Amniotic epithelial cell (primary cell): ENCODE measurements around the gene ATOX1.
A peak's percentile ranks its signal among the peaks of the same experiment; 100 is the strongest.
"Not testable (repeated sequence)": the region's sequence is repeated elsewhere in the genome, so short reads cannot be mapped to it uniquely, and the experiment has no call there.

ENCODE experiments used
- DNase-seq: peaks from one replicate; pipeline ENCODE4 v3.0.0-alpha.2; 2010; ENCODE audit warnings: low read depth

Gene ATOX1

DNA sequence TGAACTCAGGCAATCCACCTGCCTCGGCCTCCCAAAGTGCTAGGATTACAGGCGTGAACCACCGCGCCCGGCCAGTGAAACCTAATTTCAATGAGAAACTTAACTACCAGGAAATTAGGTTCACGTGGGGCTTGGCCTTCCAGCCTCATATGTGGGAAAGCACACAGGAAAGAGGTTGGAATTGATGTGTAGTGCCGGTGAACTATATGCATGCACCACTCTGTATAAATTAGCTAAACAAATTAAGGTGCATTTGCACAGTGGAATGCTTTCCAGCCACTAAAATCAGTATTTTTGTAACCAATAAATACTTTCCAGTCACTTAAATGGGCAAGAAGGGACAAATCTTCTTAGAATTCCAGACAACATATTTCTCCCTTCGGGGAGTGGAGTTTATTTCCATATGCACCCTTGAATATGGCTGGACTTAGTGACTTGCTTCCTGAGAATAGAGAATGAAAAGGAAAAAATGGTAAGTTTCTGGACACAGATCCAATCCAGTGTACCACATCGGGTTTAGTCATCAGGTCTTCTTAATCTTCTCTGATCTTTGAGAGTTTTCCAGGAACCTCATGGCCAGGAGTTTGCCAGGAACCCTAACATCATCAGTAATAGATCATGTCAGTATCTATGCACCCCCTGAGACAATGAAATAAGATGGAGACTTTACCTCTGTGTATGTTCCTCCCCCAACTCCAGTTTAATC is 24.9 kb downstream of the ATOX1 start:
- peak; percentile 87 for DNase-seq

DNA sequence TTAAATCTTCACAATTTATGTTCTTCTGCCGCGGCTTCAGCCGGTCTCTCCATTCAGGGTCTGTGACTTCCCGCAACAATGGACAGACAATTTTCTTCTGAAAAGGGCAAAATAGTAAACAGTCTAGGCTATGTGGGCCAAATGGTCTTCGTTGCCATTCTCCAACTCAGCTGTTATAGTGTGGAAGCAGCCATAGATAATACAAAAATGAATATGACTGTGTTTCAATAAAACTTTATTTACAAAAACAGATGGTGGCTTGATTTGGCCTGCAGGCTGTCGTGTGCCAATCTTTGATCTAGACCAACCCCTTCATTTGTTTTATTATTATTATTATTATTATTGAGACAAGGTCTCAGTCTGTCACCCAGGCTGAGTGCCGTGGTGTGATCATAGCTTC is 28.1 kb downstream of the ATOX1 start:
- no peak for DNase-seq

DNA sequence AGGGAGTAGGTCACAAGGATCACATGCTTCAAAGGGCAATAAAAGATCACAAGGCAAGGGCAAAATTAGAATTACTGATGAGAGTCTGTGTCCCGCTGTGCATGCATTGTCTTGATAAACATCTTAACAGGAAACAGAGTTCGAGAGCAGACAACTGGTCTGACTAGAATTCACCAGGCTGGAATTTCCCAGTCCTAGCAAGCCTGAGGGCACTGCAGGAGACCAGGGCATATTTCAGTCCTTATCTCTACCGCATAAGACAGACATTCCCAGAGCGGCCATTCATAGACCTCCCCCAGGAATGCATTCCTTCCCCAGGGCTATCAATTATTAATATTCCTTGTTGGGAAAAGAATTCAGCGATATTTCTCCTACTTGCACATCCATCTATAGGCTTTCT is 28.8 kb downstream of the ATOX1 start:
- peak; percentile 73 for DNase-seq

DNA sequence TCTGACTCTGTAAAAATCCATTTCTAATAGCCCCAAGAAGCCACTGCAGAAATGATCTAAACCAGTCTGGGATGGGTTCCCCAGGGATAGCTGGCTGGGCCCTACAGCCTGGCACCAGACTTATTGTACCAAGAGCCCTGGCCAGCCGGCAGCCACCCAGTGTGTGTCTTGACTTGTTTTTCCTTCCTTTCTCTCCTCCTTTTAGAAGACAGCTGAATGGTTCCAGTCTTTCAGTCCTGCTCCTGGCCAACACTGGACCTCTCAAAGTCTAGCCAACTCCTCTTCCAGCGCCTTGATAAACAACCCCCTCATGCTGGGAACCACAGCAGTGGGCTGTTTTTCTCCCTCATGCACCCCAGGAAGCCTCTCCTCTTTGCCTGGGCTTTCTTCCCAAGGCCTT is 34.1 kb downstream of the ATOX1 start:
- no peak for DNase-seq

DNA sequence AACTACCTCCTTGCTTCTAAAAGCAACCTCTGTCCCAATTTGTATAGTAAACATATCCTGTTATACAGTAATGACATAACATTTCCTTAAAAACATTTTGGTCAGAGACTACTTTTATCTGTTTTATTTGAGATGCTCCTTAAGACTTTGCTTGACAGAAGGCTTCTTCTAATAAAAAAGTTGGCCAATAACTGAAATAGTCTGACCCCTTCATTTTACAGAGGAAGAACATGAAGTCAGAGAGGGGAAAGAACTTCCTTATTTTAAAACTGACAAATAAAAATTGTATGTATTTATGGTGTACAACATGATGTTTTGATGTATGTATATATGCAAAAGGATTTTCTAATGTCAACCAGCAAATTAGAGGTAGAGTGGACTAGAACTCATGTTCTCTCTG is 35.9 kb downstream of the ATOX1 start:
- no peak for DNase-seq

DNA sequence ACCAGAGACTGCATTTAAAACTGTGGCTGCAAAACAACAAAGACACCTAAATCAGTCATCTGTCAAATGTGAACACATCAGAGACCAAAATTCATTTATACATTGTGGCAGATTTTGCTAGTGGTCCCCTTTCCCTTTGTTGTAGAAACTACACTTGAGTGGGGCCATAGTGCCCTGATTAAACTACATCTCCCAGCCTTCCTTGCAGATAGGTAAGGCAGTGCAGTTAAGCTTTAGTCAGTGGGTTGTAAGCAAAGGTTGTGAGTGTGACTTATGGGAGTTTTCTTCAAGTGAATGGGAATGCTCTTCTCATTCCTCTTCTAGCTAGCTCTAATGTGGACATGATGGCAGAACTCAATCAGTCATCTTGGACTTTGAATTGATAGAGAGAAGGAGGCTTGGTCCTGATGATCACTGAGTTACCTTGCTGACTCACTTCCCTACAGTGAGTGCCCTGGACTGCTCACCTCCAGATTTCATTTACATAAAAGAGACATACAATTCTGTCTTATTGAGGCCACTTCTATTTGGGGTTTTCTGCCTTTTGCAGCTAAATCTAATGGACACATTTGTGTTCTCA is 36.5 kb downstream of the ATOX1 start:
- DNase-seq: no peak

DNA sequence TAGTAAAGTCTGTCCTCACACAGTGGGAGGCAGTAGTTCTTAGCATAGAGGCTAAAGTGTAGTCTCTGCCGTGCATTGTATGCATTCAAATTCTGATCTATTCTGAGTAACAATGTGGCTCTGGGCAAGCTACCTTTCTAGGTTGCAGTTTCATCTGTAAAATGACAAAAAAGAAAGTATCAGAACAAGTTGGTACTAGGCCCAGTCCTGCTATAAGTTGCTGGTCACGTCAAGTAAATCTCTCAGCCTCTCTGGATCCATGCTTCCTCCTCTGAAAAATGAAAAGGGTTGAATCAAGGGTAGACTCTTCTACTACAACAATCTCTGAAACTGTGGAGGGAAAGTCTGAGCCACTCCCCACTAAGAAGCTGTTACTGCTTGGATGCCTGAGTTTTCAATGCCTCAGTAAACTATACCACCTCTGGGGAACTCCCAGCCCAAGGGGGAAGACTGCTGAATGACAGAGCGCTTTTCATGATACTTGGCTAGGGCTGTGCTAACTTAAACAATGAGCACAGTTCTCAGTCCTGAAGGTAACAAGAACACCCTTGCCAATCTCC is 37.3 kb downstream of the ATOX1 start:
- DNase-seq: no peak

DNA sequence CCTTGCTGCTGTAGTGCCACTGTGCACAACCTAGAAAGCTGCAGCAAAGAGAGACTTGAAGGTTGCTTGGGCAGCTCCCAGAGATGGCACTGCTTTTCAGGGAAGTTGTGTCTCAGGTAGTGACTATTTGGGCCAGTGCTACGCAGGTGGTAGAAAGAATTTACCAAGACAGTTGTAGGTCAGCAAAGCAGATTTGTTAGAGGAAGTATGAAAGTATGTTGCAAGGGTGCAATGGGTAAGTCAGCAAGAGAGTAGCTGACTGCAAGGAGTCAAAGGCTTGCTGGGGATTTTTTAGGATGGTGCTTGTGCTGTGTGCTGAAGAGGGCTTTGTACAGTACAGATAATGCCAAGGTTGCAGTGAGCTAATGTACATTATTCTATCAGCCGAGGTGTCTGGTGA is 38.2 kb downstream of the ATOX1 start:
- DNase-seq: no peak

DNA sequence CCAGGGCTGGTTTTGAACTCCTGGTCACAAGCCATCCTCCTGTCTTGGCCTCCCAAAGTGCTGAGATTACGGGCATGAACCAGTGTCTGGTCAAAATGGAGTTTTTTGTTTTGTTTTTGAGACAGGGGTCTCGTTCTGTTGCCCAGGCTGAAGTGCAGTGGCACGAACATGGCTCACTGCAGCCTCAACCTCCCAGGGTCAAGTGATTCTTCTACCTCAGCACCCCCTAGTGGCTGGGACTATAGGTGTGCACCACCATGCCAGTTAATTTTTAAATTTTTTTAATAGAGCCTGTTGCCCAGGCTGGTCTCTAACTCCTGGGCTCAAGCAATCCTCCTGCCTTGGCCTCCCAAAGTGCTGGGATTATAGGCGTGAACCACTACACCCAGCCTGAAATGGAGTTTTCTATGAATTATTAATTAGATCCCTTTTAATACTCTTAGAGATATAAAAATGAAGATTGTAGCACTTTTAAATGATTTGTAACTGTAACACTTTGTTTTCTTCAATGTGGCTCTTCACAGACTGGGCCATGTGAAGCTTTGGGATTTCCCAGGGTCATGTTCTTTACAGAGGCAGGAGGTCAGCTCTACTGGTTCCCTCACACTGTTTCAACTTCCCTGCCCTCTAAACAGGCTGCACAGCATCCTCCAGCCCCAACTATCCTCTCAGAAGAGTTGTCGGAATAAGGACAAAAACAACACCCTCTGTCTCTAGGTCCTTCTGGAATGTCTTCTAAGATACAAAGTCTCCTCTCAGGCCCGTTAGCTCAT is 39.0 kb downstream of the ATOX1 start:
- peak; percentile 62 for DNase-seq

DNA sequence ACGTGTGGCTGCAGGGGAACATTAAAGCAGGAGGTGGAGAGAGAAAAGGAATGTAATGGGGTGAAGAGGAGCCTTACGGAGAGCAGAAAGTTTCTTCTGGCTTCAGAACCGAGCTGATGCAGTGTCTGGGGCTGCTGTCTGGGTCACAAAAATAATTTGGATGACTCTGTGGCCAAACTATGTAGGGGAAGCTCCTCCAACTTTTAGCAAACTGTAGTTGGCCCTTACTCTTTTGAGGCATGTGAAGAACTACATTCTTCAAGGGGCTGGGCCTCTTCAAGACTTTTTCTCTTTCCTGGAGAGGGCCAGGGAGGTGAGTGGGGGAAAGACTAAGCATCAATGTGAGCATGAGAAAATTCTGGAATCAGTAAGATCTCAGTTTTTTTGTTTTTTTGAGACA is 39.8 kb downstream of the ATOX1 start:
- no peak for DNase-seq

DNA sequence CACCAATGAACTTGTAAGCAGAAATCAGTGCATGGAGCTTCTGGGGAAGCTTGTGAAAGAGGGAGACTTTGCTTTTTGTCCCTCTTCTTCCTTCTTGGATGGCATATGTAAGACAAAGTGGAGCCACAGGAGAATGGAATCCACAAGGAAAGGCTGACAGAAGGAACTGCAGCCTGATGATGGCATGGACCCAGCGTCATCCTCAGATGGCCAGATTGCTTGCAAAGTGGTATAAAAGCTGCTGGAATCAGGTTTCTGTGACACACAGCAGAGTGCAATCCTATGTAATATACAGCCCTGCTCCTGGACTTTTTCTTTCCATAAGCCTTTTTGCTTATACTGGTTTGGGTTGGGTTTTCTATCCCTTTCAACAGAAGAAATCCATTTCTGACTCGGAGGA is 40.3 kb downstream of the ATOX1 start:
- no peak for DNase-seq

DNA sequence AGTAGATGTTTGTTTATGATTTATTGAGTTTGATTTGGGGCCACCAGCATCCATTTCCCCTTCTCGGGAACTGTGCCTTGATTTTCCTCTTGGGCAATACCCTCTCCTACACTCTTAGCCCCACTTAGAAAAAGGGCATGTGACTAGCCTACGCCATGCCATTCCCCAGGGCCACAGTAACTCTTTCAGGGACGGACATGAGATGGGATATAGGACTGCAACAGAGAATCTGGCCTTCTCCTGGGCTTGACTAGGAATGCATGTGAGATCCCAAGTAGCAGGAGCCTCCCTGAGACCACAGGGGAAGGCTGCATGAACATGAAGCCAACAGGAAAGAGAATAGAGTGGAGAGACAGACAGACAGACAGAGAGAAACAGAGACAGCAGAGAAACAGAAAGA is 41.0 kb downstream of the ATOX1 start:
- DNase-seq: no peak

DNA sequence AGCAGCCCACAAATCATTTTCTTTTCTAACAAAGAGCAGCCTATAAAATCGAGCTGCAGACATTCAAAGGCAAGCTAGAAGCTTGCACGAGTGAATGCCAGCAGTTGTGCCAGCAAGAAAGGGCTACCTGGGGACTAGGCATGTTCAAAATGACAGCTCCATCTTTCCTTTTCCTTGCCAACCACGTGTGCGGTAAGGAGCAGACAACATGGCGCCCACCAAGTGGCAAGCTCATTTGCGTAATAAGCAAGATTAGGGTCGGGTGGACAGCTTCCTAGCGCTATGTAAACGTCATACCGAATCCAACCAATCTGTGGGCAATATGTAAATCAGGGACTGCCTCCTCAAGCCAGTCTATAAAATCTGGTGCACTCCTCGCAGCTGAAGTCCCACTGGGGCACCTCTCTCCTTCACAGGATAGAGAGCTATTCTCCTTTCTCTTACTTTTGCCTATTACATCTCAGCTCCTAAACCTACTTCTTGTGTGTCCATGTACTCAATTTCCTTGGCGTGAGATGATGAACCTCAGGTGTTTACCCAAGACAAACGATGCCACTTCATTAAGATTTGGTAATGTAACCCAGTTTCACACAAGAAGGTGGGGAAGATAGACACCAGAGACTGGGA is 49.2 kb downstream of the ATOX1 start:
- no peak for DNase-seq

DNA sequence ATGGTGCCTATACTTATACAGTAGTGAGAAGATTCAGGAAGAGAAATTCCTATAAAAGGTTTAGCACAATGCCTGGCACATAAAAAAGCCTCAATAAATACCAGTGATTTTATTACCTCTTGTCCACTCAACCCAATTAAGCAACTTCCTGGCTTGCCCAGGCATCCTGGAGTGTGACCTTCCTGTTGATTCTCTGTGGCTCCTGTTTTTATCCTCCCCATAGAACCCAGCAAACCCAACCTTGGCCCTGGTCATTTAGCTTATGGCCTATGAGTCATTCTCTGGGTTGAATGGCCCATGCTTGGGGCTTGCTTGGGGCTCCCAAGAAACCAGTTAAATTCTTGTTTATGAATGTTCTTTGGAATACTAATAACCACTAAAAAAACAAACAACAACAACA is 50.3 kb downstream of the ATOX1 start:
- peak; percentile 21 for DNase-seq

DNA sequence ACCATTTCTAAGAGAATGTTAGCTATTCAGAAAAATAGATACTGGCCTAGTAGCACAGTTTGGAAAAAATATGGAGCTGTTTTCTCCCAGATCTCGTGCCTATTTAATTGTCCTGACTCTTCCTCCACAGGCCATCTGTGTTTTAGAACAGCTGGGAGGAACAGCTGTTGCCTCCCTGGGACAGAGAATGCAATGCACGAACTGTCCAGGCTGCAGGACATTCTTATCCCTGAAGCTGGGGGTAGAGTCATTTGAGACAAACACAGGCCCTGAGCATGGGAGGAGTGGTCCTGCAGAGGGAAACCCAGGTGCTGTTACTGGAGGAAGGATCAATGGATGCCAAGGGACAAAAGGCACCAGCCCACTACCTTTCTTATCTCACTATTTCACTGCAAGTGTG is 50.9 kb downstream of the ATOX1 start:
- DNase-seq: no peak

DNA sequence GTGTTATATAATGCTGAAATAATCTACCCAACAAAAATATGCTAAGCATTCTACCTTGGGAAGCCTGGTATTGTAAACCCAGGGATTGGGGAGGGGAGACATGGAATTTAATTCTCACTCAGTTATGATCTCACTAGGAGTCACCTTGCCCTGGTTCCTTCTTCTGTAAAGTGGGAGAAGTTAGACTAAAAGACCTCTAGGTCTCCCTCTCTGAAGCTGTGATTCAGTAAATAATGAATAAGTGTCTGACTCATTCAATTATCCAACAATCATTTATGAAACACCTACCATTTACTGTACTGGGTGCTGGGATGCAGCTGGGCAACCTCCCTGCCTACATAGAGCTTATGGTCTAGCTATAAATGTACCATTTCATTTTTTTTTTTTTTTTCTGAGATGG is 51.5 kb downstream of the ATOX1 start:
- peak; percentile 25 for DNase-seq

DNA sequence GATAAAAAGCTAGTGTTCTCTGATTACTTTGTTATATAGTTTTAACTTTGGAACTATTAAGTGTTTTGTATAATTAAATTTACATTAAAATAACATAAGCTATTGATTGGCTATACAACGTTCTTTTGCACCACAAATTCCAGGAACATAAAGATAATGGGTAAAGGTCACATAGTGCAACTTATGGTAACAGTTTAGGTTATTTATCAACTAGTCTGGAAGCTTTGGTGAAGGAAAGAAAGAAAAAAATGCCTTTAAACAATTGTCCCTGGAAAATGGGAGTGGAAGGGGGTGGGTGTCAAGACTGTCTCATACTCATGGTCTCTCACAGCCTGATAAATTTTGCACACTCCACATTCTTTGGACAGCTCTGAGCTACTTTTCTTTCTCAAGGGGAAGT is 54.7 kb downstream of the ATOX1 start:
- peak; percentile 13 for DNase-seq

DNA sequence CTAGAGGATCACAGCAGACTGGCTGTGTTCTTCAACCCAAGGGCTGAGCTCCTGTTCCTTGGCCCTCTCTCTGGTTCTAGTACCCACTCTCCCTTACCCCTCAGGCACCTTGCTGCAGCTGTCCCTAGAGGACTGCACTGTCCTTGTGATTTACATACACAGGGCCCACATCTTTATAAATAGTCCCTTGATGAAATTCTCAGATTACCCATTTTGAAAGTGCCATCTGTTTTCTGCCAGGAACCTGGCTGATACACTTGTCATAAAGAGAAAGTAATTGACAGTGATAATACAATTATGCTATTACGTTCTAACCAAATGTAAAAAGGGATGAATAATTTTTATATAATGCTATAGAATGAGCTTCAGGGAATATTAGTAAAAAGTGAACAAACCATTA is 55.2 kb downstream of the ATOX1 start:
- no peak for DNase-seq

DNA sequence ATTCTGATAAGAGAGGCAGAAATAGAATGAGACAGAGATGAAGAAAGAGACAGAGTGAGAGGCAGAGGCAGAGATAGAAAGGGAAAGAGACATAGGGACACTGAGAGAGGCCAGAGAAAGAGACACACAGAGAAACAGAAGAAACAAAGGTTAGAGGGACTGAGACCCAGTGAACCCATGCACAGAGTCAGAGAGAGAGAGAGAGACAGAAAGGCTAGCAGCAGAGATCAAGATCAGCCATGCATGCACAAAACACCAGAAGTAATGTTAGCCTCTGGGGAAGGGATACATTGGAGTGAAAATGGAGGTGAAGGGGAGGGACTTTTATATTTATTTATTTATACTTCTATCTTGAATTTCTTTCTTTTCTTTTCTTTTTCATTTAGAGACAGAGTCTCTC is 57.6 kb downstream of the ATOX1 start:
- peak; percentile 15 for DNase-seq

DNA sequence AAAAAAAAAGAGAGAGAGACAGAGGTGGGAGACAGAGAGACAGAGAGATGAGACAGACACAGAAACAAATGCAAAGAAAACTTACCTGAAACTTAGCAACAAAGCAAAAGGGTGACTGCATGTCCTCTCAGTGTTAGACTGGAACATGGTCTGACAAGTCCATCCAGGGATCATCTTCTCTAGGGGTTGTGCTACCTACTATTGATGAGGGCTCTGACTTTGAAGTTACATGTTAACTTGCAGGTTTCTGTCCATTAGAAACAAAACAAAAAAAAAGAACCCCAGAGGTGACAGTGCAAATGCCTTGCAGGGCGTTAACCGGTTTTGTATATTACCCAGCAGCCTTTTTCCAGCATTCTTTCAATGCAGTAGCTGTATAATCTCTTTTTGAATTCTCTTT is 58.1 kb downstream of the ATOX1 start:
- no peak for DNase-seq

DNA sequence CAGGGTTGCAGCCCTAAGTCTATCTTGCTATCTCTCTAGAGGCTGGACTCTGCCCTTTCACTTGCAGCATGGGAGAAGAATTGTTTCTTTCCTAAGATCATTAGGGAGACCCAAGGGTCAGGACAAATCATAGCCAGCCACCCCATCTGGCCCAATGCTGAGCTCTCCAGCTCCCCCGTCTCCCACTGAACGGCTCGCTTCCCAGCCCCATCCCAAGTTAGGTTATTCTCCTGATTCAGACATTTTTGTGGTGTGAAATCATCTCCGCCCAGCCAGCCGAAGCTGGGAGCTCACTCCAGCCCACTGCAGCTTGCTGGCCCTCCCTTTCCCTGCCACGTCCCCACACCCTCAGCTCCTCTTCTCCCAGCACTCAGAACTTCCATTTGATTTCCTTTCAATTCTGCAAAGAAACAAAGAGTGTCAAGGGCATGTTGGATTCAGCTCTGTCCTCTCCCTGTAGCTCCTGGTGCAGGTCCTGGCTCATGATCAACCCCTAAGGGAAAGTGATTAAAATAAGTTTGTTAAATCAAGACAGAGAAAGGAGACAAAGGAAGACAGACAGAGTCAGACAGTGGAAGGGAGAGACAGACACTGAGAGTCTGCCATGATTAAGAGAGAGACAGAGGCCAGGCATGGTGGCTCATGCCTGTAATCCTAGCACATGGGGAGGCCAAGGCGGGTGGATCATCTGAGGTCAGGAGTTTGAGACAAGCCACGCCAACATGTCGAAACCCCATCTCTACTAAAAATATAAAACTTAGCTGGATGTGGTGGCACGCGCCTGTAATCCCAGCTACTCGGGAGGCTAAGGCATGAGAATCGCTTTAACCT is 59.1 kb downstream of the ATOX1 start:
- peak; percentile 100 for DNase-seq

DNA sequence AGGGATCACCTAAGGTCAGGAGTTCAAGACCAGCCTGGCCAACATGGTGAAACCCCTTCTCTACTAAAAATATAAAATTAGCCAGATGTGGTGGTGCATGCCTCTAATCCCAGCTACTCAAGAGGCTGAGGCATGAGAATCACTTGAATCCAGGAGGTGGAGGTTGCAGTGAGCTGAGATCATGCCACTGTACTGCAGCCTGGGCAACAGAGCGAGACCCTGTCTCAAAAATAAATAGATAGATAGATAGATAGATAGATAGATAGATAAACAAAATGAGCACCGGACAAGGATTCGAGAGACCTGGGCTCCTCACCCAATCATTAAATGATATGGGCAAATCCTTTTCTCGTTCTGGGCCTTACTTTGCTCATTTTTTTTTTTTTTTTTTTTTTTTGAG is 60.4 kb downstream of the ATOX1 start:
- DNase-seq: not testable (repeated sequence)
